ENCODE measurements around the gene INTS1.

GRCh38 chr7:1545417-1546246, 41.4 kb upstream of the INTS1 start:
- TF ChIP-seq, protein P1, sequence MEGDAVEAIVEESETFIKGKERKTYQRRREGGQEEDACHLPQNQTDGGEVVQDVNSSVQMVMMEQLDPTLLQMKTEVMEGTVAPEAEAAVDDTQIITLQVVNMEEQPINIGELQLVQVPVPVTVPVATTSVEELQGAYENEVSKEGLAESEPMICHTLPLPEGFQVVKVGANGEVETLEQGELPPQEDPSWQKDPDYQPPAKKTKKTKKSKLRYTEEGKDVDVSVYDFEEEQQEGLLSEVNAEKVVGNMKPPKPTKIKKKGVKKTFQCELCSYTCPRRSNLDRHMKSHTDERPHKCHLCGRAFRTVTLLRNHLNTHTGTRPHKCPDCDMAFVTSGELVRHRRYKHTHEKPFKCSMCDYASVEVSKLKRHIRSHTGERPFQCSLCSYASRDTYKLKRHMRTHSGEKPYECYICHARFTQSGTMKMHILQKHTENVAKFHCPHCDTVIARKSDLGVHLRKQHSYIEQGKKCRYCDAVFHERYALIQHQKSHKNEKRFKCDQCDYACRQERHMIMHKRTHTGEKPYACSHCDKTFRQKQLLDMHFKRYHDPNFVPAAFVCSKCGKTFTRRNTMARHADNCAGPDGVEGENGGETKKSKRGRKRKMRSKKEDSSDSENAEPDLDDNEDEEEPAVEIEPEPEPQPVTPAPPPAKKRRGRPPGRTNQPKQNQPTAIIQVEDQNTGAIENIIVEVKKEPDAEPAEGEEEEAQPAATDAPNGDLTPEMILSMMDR (IDR thresholded peaks at IDR 0.05), result no peak
- TF ChIP-seq POLR2A (IDR thresholded peaks at IDR 0.05) (no peak), EP300 (IDR thresholded peaks at IDR 0.05) (no peak)
